GM23338 (cell line): ENCODE results near the gene GLYATL3. TPM values are rescaled to one million over a fixed set of nuclear protein-coding genes. Genes with fewer than 3 reads are reported as not detected.

Source experiments
- ATAC-seq: fragments of 200-7000 bp; cut with Tn5 transposase; 3 replicates; pipeline ENCODE4 v1.9.1; 2020
- DNase-seq: peaks from one replicate; pipeline ENCODE4 v3.0.0-alpha.2; 2015; ENCODE audit warnings: low spot score
- H2AFZ ChIP-seq: fragments of 200-600 bp; sonication (generic); 2 replicates; pipeline ENCODE4 v1.8.0; 2016; ENCODE audit warnings: antibody characterized with exemption, mild to moderate bottlenecking, moderate library complexity
- H3F3A ChIP-seq: fragments of 200-600 bp; sonication (generic); replicated peaks from 2 replicates; pipeline ENCODE4 v1.8.0; 2017; ENCODE audit warnings: antibody characterized with exemption, mixed run types, low read depth
- H3K27ac ChIP-seq: fragments of 200-600 bp; sonication (generic); 2 replicates; pipeline ENCODE4 v1.6.1; 2016; ENCODE audit warnings: low read depth
- H3K27me3 ChIP-seq: fragments of 200-600 bp; sonication (generic); 2 replicates; pipeline ENCODE4 v1.8.0; 2016; ENCODE audit warnings: mild to moderate bottlenecking, mixed run types, moderate library complexity; ENCODE audit not compliant: insufficient read depth
- H3K36me3 ChIP-seq: fragments of 200-600 bp; sonication (generic); 2 replicates; pipeline ENCODE4 v1.8.0; 2016; ENCODE audit warnings: mild to moderate bottlenecking; ENCODE audit not compliant: insufficient read depth
- H3K4me1 ChIP-seq: fragments of 200-600 bp; sonication (generic); 2 replicates; pipeline ENCODE4 v1.8.0; 2016; ENCODE audit warnings: mild to moderate bottlenecking, moderate library complexity; ENCODE audit not compliant: insufficient read depth
- H3K4me2 ChIP-seq: fragments of 200-600 bp; sonication (generic); 2 replicates; pipeline ENCODE4 v1.7.1; 2017; ENCODE audit warnings: mixed run types
- H3K4me3 ChIP-seq: fragments of 200-600 bp; sonication (generic); 2 replicates; pipeline ENCODE4 v1.6.1; 2016; ENCODE audit warnings: mixed run types
- H3K79me2 ChIP-seq: fragments of 200-600 bp; sonication (generic); replicated peaks from 2 replicates; pipeline ENCODE4 v1.8.0; 2017; ENCODE audit warnings: mild to moderate bottlenecking; ENCODE audit not compliant: insufficient read depth
- H3K9me2 ChIP-seq: fragments of 200-600 bp; sonication (generic); 2 replicates; pipeline ENCODE4 v1.8.0; 2017; ENCODE audit not compliant: insufficient read depth
- H4K20me1 ChIP-seq: fragments of 200-600 bp; sonication (generic); replicated peaks from 2 replicates; pipeline ENCODE4 v1.8.0; 2017; ENCODE audit warnings: mild to moderate bottlenecking; ENCODE audit not compliant: insufficient read depth
- H3K27ac Mint-ChIP-seq: 2 replicates; pipeline ENCODE4 v1.8.0; 2020; ENCODE audit warnings: inconsistent platforms, mild to moderate bottlenecking, moderate library complexity, mixed read lengths
- H3K27me3 Mint-ChIP-seq: 3 replicates; pipeline ENCODE4 v1.8.0; 2022; ENCODE audit warnings: low read depth, mild to moderate bottlenecking, moderate library complexity, mixed read lengths, inconsistent platforms; ENCODE audit not compliant: insufficient read depth, poor library complexity
- H3K36me3 Mint-ChIP-seq: 3 replicates; pipeline ENCODE4 v1.8.0; 2021; ENCODE audit warnings: low read depth, mild to moderate bottlenecking, inconsistent platforms, moderate library complexity, mixed read lengths
- H3K4me1 Mint-ChIP-seq: 3 replicates; pipeline ENCODE4 v1.8.0; 2020; ENCODE audit warnings: mild to moderate bottlenecking, inconsistent platforms, mixed read lengths
- H3K4me3 Mint-ChIP-seq: 3 replicates; pipeline ENCODE4 v1.8.0; 2021; ENCODE audit warnings: moderate library complexity, mild to moderate bottlenecking, inconsistent platforms, mixed read lengths
- H3K9me3 Mint-ChIP-seq: 3 replicates; pipeline ENCODE4 v1.8.0; 2020; ENCODE audit warnings: moderate library complexity, mild to moderate bottlenecking, inconsistent platforms, mixed read lengths
- CREB1 ChIP-seq: fragments of 250-450 bp; sonication (Bioruptor Pico); IDR thresholded peaks from 2 replicates; pipeline ENCODE4 v1.5.0; 2020; ENCODE audit warnings: low read depth, mild to moderate bottlenecking, moderate library complexity
- CTCF ChIP-seq, 2 experiments: fragments of 200-600 bp in 1 of 2; sonication (generic) in 1 of 2; conservative IDR thresholded peaks; 2 replicates each; pipeline versions ENCODE4 v1.5.1 to v1.6.1; 2016 to 2017; ENCODE audit warnings: antibody characterized with exemption in 2 of 2, low read depth in 2 of 2, mild to moderate bottlenecking in 2 of 2, moderate library complexity in 1 of 2
- ETS1 ChIP-seq: IDR thresholded peaks from 2 replicates; pipeline ENCODE4 v1.6.1; 2016; ENCODE audit warnings: antibody characterized with exemption
- EZH2 ChIP-seq: fragments of 200-600 bp; sonication (generic); IDR thresholded peaks from one replicate; pipeline ENCODE4 v1.8.0; 2017; ENCODE audit warnings: antibody characterized with exemption, mild to moderate bottlenecking, low read depth; ENCODE audit not compliant: unreplicated experiment
- REST ChIP-seq: IDR thresholded peaks from one replicate; pipeline ENCODE4 v1.6.1; 2018; ENCODE audit warnings: antibody characterized with exemption; ENCODE audit not compliant: unreplicated experiment
- STAT1 ChIP-seq: IDR thresholded peaks from one replicate; pipeline ENCODE4 v1.6.1; 2016; ENCODE audit warnings: antibody characterized with exemption; ENCODE audit not compliant: unreplicated experiment
- ZNF462 ChIP-seq: fragments of 250-450 bp; sonication (Bioruptor Pico); IDR thresholded peaks from 2 replicates; pipeline ENCODE4 v1.5.0; 2020; ENCODE audit warnings: mild to moderate bottlenecking, moderate library complexity
- polyA plus RNA-seq: library from polyadenylated mRNA; unstranded; fragments of >200 nt; fragmentation: Nextera tagmentation; extraction: Ambion mirVana; gene quantifications from 2 replicates; pipeline ENCODE4 v1.2.1, GENCODE V29; 2016
- total RNA-seq: library from RNA; depleted of rRNA; stranded (reverse); fragments of >200 nt; shearing (Covaris generic); gene quantifications from 2 replicates; pipeline ENCODE4 v1.2.3, GENCODE V29; 2014

Gene GLYATL3
- total and polyA plus RNA-seq, 2 experiments from 2014 or later: not detected

DNA sequence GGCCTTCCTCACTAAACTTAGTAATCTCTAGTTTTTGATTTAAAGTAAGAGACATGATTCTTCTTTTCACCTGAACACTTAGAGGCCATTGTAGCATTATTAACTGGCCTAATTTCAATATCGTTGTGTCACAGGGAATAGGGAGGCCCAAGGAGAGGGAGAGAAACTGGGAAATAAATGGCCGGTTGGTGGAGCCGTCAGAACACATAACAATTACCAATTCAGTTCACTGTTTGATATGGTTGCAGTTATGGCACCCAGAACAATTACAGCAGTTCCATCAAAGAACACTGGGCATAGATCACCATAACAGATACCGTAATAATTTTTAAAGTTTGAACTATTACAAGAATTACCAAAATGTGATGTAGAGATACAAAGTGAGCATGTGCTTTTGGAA lies 9.1 kb upstream of the GLYATL3 start (continued):
- TF ChIP-seq CTCF (conservative IDR thresholded peaks at IDR 0.05; ENCODE audit: low read depth in 2 of 2) (no peak), ZNF462 (no peak), STAT1 (no peak), CREB1 (no peak), EZH2 (no peak)

DNA sequence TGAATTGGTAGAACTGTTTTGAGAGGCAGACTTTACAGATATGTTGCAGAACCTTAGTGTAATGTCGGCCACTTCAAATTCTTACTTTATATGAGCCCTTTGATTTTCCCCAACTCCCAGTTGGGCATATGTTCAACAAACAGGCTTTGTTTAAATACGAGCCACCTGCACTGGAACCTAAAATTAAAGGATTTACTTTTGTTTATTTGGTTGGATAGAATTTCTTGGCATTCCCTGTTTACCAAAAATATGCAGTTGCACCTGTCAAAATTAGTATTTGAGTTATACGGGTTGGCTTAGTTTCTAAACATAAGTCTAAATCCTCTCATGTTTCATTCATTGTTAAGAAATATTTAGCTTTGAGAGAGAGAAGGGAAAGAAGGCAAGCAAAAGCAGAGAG lies 2.4 kb upstream of the GLYATL3 start:
- Histone ChIP-seq H3K9me2 (no peaks in the 10 kb centered on the region), H3K36me3 (peaks cover 5% of the 10 kb centered on the region), H2AFZ (no peak overlapping the region), H3K27ac (no peak overlapping the region), H3K27me3 (no peaks in the 10 kb centered on the region), H3K4me3 (no peak overlapping the region), H3K4me2 (no peak overlapping the region), H3K79me2 (no peaks in the 10 kb centered on the region), H3F3A (no peaks in the 10 kb centered on the region), H4K20me1 (no peaks in the 10 kb centered on the region), H3K4me1 (no peaks in the 10 kb centered on the region)
- Mint-ChIP-seq H3K27ac (no peak overlapping the region), H3K36me3 (peaks cover 6% of the 10 kb centered on the region), H3K4me1 (no peaks in the 10 kb centered on the region; the same call in 2 of the 3 replicates), H3K27me3 (no peaks in the 10 kb centered on the region), H3K9me3 (no peaks in the 10 kb centered on the region), H3K4me3 (no peak overlapping the region)
- DNase-seq (no peak), ATAC-seq (no peak)
- TF ChIP-seq EZH2: no peak
- TF ChIP-seq CTCF (conservative IDR thresholded peaks at IDR 0.05; ENCODE audit: low read depth in 2 of 2): no peak
- no peak for TF ChIP-seq REST
- no peak for TF ChIP-seq ETS1
- no peak for TF ChIP-seq STAT1
